ENCODE data around the gene CGN.

CGN gene

GRCh38 chr1:151581921-151582320 is 70.7 kb downstream of the CGN start:
- Histone ChIP-seq H3K27ac (replicated peaks; ENCODE audit: low read length) (no peak overlapping the region), H3K18ac (ENCODE audit: low read length) (no peak overlapping the region), H4K91ac (ENCODE audit: low read depth, low read length, poor library complexity) (no peak overlapping the region), H3K4me2 (ENCODE audit: insufficient read depth, low read length, poor library complexity, severe bottlenecking) (no peak overlapping the region), H2AK5ac (ENCODE audit: low read depth, low read length) (no peak overlapping the region), H2AFZ (ENCODE audit: low read length) (no peak overlapping the region), H3K9me3 (replicated peaks in 1 of 2; ENCODE audit: control insufficient read depth in 2 of 2, insufficient read depth in 1 of 2, low read depth in 1 of 2, low read length in 2 of 2) (no peaks in the 10 kb centered on the region), H2BK15ac (ENCODE audit: low read length) (no peak overlapping the region), H2BK12ac (ENCODE audit: low read length) (no peak overlapping the region), H3K9ac (ENCODE audit: low read depth, low read length, poor library complexity) (no peak overlapping the region), H3K14ac (ENCODE audit: low read length) (no peak overlapping the region), H3K23ac (ENCODE audit: low read depth, low read length, poor library complexity) (no peak overlapping the region), H3K79me1 (ENCODE audit: low read depth, low read length) (no peaks in the 10 kb centered on the region), H4K8ac (ENCODE audit: low read depth, low read length) (no peak overlapping the region), H2BK120ac (ENCODE audit: low read depth, low read length) (no peak overlapping the region), H2BK5ac (ENCODE audit: low read length) (no peak overlapping the region), H3K4me3 (ENCODE audit: low read length in 2 of 2) (no peak overlapping the region), H3K4ac (ENCODE audit: low read length) (no peak overlapping the region), H3K27me3 (ENCODE audit: control insufficient read depth in 3 of 3, insufficient read depth in 3 of 3, low read depth in 1 of 3, low read length in 3 of 3) (no peaks in the 10 kb centered on the region), H3K4me1 (ENCODE audit: control insufficient read depth in 2 of 2, insufficient read depth in 1 of 2, low read depth in 1 of 2, low read length in 2 of 2) (no peaks in the 10 kb centered on the region), H3K36me3 (replicated peaks in 1 of 2; ENCODE audit: control insufficient read depth in 2 of 2, insufficient read depth in 2 of 2, low read length in 2 of 2) (peaks cover 16 to 61% of the 10 kb centered on the region in 2 donors)
- WGBS, 2 donors (ENCODE audit: extremely low coverage in 2 of 2, insufficient read length in 2 of 2, insufficient replicate concordance in 1 of 2), result no CpG with 5 or more reads among the region's 1 CpG
- DNase-seq (ENCODE audit: low spot score), result no peak

GRCh38 chr1:151583796-151584195 is 72.6 kb downstream of the CGN start:
- Histone ChIP-seq H4K8ac (ENCODE audit: low read depth, low read length) (no peak overlapping the region), H3K18ac (ENCODE audit: low read length) (no peak overlapping the region), H3K9me3 (replicated peaks in 1 of 2; ENCODE audit: control insufficient read depth in 2 of 2, insufficient read depth in 1 of 2, low read depth in 1 of 2, low read length in 2 of 2) (no peaks in the 10 kb centered on the region), H3K9ac (ENCODE audit: low read depth, low read length, poor library complexity) (no peak overlapping the region), H3K4me2 (ENCODE audit: insufficient read depth, low read length, poor library complexity, severe bottlenecking) (no peak overlapping the region), H3K27ac (replicated peaks; ENCODE audit: low read length) (no peak overlapping the region), H3K14ac (ENCODE audit: low read length) (no peak overlapping the region), H3K23ac (ENCODE audit: low read depth, low read length, poor library complexity) (no peak overlapping the region), H2BK120ac (ENCODE audit: low read depth, low read length) (no peak overlapping the region), H3K27me3 (ENCODE audit: control insufficient read depth in 3 of 3, insufficient read depth in 3 of 3, low read depth in 1 of 3, low read length in 3 of 3) (no peaks in the 10 kb centered on the region), H3K4me1 (ENCODE audit: control insufficient read depth in 2 of 2, insufficient read depth in 1 of 2, low read depth in 1 of 2, low read length in 2 of 2) (peaks cover 0 to 3% of the 10 kb centered on the region in 2 donors), H2BK15ac (ENCODE audit: low read length) (no peak overlapping the region), H4K91ac (ENCODE audit: low read depth, low read length, poor library complexity) (no peak overlapping the region), H3K79me1 (ENCODE audit: low read depth, low read length) (no peaks in the 10 kb centered on the region), H3K36me3 (replicated peaks in 1 of 2; ENCODE audit: control insufficient read depth in 2 of 2, insufficient read depth in 2 of 2, low read length in 2 of 2) (peaks cover 13 to 45% of the 10 kb centered on the region in 2 donors), H2AK5ac (ENCODE audit: low read depth, low read length) (no peak overlapping the region), H2AFZ (ENCODE audit: low read length) (no peak overlapping the region), H2BK12ac (ENCODE audit: low read length) (no peak overlapping the region), H2BK5ac (ENCODE audit: low read length) (no peak overlapping the region), H3K4me3 (ENCODE audit: low read length in 2 of 2) (no peak overlapping the region), H3K4ac (ENCODE audit: low read length) (no peak overlapping the region)
- WGBS, 2 donors (ENCODE audit: extremely low coverage in 2 of 2, insufficient read length in 2 of 2, insufficient replicate concordance in 1 of 2), result no CpG with 5 or more reads among the region's 2 CpGs
- no peak for DNase-seq (ENCODE audit: low spot score)

GRCh38 chr1:151584278-151584677 is 73.1 kb downstream of the CGN start:
- Histone ChIP-seq H2BK120ac (ENCODE audit: low read depth, low read length) (no peak overlapping the region), H3K27me3 (ENCODE audit: control insufficient read depth in 3 of 3, insufficient read depth in 3 of 3, low read depth in 1 of 3, low read length in 3 of 3) (no peaks in the 10 kb centered on the region), H3K4ac (ENCODE audit: low read length) (no peak overlapping the region), H3K18ac (ENCODE audit: low read length) (no peak overlapping the region), H4K8ac (ENCODE audit: low read depth, low read length) (no peak overlapping the region), H3K27ac (replicated peaks; ENCODE audit: low read length) (no peak overlapping the region), H3K23ac (ENCODE audit: low read depth, low read length, poor library complexity) (no peak overlapping the region), H3K36me3 (replicated peaks in 1 of 2; ENCODE audit: control insufficient read depth in 2 of 2, insufficient read depth in 2 of 2, low read length in 2 of 2) (peaks cover 11 to 40% of the 10 kb centered on the region in 2 donors), H2BK12ac (ENCODE audit: low read length) (no peak overlapping the region), H3K79me1 (ENCODE audit: low read depth, low read length) (no peaks in the 10 kb centered on the region), H2BK15ac (ENCODE audit: low read length) (no peak overlapping the region), H3K4me3 (ENCODE audit: low read length in 2 of 2) (no peak overlapping the region), H3K9me3 (replicated peaks in 1 of 2; ENCODE audit: control insufficient read depth in 2 of 2, insufficient read depth in 1 of 2, low read depth in 1 of 2, low read length in 2 of 2) (no peaks in the 10 kb centered on the region), H3K14ac (ENCODE audit: low read length) (no peak overlapping the region), H4K91ac (ENCODE audit: low read depth, low read length, poor library complexity) (no peak overlapping the region), H2AFZ (ENCODE audit: low read length) (no peak overlapping the region), H3K4me2 (ENCODE audit: insufficient read depth, low read length, poor library complexity, severe bottlenecking) (no peak overlapping the region), H2BK5ac (ENCODE audit: low read length) (no peak overlapping the region), H3K9ac (ENCODE audit: low read depth, low read length, poor library complexity) (no peak overlapping the region), H2AK5ac (ENCODE audit: low read depth, low read length) (no peak overlapping the region), H3K4me1 (ENCODE audit: control insufficient read depth in 2 of 2, insufficient read depth in 1 of 2, low read depth in 1 of 2, low read length in 2 of 2) (peaks cover 0 to 3% of the 10 kb centered on the region in 2 donors)
- no peak for DNase-seq (ENCODE audit: low spot score)
- no CpG with 5 or more reads among the region's 6 CpGs for WGBS, 2 donors (ENCODE audit: extremely low coverage in 2 of 2, insufficient read length in 2 of 2, insufficient replicate concordance in 1 of 2)

- H3K4me2 ChIP-seq (ENCODE audit: insufficient read depth, low read length, poor library complexity, severe bottlenecking), result no peak overlapping the region
- H4K8ac ChIP-seq (ENCODE audit: low read depth, low read length), result no peak overlapping the region
- H2BK15ac ChIP-seq (ENCODE audit: low read length), result no peak overlapping the region
- H3K36me3 ChIP-seq (replicated peaks in 1 of 2; ENCODE audit: control insufficient read depth in 2 of 2, insufficient read depth in 2 of 2, low read length in 2 of 2), result peaks cover 7 to 35% of the 10 kb centered on the region in 2 donors
- no peak overlapping the region for H2BK5ac ChIP-seq (ENCODE audit: low read length)
- H2AK5ac ChIP-seq (ENCODE audit: low read depth, low read length), result no peak overlapping the region
- no peak overlapping the region for H3K27ac ChIP-seq (replicated peaks; ENCODE audit: low read length)
- no peak for DNase-seq (ENCODE audit: low spot score)
- H2AFZ ChIP-seq (ENCODE audit: low read length), result no peak overlapping the region
- no peak overlapping the region for H2BK12ac ChIP-seq (ENCODE audit: low read length)
- H3K4me1 ChIP-seq (ENCODE audit: control insufficient read depth in 2 of 2, insufficient read depth in 1 of 2, low read depth in 1 of 2, low read length in 2 of 2), result peaks cover 0 to 3% of the 10 kb centered on the region in 2 donors
- no CpG with 5 or more reads among the region's 7 CpGs for WGBS, 2 donors (ENCODE audit: extremely low coverage in 2 of 2, insufficient read length in 2 of 2, insufficient replicate concordance in 1 of 2)
- H3K23ac ChIP-seq (ENCODE audit: low read depth, low read length, poor library complexity), result no peak overlapping the region
- no peak overlapping the region for H2BK120ac ChIP-seq (ENCODE audit: low read depth, low read length)
- H3K18ac ChIP-seq (ENCODE audit: low read length), result no peak overlapping the region
- no peaks in the 10 kb centered on the region for H3K79me1 ChIP-seq (ENCODE audit: low read depth, low read length)
- no peaks in the 10 kb centered on the region for H3K27me3 ChIP-seq (ENCODE audit: control insufficient read depth in 3 of 3, insufficient read depth in 3 of 3, low read depth in 1 of 3, low read length in 3 of 3)
- H3K14ac ChIP-seq (ENCODE audit: low read length), result no peak overlapping the region
- no peak overlapping the region for H3K4me3 ChIP-seq (ENCODE audit: low read length in 2 of 2)
- no peaks in the 10 kb centered on the region for H3K9me3 ChIP-seq (replicated peaks in 1 of 2; ENCODE audit: control insufficient read depth in 2 of 2, insufficient read depth in 1 of 2, low read depth in 1 of 2, low read length in 2 of 2)
- no peak overlapping the region for H3K4ac ChIP-seq (ENCODE audit: low read length)
- no peak overlapping the region for H3K9ac ChIP-seq (ENCODE audit: low read depth, low read length, poor library complexity)
- no peak overlapping the region for H4K91ac ChIP-seq (ENCODE audit: low read depth, low read length, poor library complexity)
These were observed 73.6 kb downstream of the CGN start for GRCh38 chr1:151584780-151585179.
